ENCODE data around the gene CD93.

The CD93 gene

DNA sequence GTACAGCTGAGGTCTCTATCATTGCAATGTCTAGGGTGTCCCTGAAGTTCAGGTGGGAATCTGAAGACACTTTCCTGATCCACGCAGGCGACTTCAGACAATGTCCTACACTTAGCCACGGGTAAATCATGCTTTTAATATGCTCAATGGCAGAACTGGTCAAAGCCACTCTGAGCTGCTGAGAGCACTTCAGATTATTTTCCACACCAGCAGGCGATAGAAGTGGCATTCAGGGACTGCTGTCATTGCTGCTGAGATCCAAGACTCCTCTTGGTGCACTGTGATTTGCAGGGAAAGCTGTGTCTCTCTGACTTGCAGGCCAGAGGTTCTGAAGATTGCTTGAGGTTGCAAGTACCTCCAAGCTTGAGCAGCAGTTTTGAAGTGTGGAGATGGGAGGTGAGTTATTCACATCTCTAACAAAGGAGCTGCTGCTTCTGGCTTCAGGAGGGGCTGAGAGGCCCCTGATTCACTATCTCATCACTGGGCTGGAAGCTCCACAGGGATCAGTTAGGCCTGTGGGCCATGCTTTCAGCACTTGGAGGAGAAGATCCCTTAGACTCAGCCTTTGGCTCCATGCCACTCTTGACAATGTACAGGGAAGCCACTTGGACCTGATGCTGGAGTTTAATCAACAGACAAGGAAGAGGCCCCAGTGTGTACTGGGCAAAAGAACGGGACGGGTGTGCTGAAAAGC is 53.9 kb downstream of the CD93 start:
- no peak for TF ChIP-seq PPARA (CRISPR knock-in tag; IDR thresholded peaks at IDR 0.05; ENCODE audit: borderline replicate concordance)
- no peak for TF ChIP-seq BACH2 (CRISPR knock-in tag; IDR thresholded peaks at IDR 0.05; ENCODE audit: borderline replicate concordance)
- no peak for TF ChIP-seq RARB (CRISPR knock-in tag; IDR thresholded peaks at IDR 0.05)
- TF ChIP-seq ZFP30 (CRISPR knock-in tag; IDR thresholded peaks at IDR 0.05) = no peak
- TF ChIP-seq ZC3H10 (CRISPR knock-in tag; IDR thresholded peaks at IDR 0.05) = no peak
- no peak for TF ChIP-seq ESRRG (CRISPR knock-in tag; IDR thresholded peaks at IDR 0.05)
- TF ChIP-seq, protein P1, sequence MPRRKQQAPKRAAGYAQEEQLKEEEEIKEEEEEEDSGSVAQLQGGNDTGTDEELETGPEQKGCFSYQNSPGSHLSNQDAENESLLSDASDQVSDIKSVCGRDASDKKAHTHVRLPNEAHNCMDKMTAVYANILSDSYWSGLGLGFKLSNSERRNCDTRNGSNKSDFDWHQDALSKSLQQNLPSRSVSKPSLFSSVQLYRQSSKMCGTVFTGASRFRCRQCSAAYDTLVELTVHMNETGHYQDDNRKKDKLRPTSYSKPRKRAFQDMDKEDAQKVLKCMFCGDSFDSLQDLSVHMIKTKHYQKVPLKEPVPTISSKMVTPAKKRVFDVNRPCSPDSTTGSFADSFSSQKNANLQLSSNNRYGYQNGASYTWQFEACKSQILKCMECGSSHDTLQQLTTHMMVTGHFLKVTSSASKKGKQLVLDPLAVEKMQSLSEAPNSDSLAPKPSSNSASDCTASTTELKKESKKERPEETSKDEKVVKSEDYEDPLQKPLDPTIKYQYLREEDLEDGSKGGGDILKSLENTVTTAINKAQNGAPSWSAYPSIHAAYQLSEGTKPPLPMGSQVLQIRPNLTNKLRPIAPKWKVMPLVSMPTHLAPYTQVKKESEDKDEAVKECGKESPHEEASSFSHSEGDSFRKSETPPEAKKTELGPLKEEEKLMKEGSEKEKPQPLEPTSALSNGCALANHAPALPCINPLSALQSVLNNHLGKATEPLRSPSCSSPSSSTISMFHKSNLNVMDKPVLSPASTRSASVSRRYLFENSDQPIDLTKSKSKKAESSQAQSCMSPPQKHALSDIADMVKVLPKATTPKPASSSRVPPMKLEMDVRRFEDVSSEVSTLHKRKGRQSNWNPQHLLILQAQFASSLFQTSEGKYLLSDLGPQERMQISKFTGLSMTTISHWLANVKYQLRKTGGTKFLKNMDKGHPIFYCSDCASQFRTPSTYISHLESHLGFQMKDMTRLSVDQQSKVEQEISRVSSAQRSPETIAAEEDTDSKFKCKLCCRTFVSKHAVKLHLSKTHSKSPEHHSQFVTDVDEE (CRISPR knock-in tag; IDR thresholded peaks at IDR 0.05) = no peak
- TF ChIP-seq CSDC2 (CRISPR knock-in tag; IDR thresholded peaks at IDR 0.05) = no peak
- TF ChIP-seq ZNF8 (CRISPR knock-in tag; IDR thresholded peaks at IDR 0.05) = no peak
- no peak for TF ChIP-seq ISL1 (CRISPR knock-in tag; IDR thresholded peaks at IDR 0.05)
- TF ChIP-seq TOX (CRISPR knock-in tag; IDR thresholded peaks at IDR 0.05; ENCODE audit: borderline replicate concordance) = no peak
- no peak for TF ChIP-seq ZFP3 (CRISPR knock-in tag; IDR thresholded peaks at IDR 0.05)
- TF ChIP-seq, protein P2, sequence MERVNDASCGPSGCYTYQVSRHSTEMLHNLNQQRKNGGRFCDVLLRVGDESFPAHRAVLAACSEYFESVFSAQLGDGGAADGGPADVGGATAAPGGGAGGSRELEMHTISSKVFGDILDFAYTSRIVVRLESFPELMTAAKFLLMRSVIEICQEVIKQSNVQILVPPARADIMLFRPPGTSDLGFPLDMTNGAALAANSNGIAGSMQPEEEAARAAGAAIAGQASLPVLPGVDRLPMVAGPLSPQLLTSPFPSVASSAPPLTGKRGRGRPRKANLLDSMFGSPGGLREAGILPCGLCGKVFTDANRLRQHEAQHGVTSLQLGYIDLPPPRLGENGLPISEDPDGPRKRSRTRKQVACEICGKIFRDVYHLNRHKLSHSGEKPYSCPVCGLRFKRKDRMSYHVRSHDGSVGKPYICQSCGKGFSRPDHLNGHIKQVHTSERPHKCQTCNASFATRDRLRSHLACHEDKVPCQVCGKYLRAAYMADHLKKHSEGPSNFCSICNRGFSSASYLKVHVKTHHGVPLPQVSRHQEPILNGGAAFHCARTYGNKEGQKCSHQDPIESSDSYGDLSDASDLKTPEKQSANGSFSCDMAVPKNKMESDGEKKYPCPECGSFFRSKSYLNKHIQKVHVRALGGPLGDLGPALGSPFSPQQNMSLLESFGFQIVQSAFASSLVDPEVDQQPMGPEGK (CRISPR knock-in tag; IDR thresholded peaks at IDR 0.05; ENCODE audit: borderline replicate concordance) = no peak
- no peak for TF ChIP-seq OSR1 (CRISPR knock-in tag; IDR thresholded peaks at IDR 0.05)
- TF ChIP-seq GLIS3 (CRISPR knock-in tag; IDR thresholded peaks at IDR 0.05) = no peak
- TF ChIP-seq, protein P3, sequence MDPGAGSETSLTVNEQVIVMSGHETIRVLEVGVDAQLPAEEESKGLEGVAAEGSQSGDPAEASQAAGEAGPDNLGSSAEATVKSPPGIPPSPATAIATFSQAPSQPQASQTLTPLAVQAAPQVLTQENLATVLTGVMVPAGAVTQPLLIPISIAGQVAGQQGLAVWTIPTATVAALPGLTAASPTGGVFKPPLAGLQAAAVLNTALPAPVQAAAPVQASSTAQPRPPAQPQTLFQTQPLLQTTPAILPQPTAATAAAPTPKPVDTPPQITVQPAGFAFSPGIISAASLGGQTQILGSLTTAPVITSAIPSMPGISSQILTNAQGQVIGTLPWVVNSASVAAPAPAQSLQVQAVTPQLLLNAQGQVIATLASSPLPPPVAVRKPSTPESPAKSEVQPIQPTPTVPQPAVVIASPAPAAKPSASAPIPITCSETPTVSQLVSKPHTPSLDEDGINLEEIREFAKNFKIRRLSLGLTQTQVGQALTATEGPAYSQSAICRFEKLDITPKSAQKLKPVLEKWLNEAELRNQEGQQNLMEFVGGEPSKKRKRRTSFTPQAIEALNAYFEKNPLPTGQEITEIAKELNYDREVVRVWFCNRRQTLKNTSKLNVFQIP (CRISPR knock-in tag; IDR thresholded peaks at IDR 0.05; ENCODE audit: borderline replicate concordance, low read depth) = no peak
- TF ChIP-seq, protein P4, sequence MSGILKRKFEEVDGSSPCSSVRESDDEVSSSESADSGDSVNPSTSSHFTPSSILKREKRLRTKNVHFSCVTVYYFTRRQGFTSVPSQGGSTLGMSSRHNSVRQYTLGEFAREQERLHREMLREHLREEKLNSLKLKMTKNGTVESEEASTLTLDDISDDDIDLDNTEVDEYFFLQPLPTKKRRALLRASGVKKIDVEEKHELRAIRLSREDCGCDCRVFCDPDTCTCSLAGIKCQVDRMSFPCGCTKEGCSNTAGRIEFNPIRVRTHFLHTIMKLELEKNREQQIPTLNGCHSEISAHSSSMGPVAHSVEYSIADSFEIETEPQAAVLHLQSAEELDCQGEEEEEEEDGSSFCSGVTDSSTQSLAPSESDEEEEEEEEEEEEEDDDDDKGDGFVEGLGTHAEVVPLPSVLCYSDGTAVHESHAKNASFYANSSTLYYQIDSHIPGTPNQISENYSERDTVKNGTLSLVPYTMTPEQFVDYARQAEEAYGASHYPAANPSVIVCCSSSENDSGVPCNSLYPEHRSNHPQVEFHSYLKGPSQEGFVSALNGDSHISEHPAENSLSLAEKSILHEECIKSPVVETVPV (CRISPR knock-in tag; IDR thresholded peaks at IDR 0.05) = no peak
- TF ChIP-seq ZNF565 (CRISPR knock-in tag; conservative IDR thresholded peaks at IDR 0.05; ENCODE audit: low read depth) = no peak

DNA sequence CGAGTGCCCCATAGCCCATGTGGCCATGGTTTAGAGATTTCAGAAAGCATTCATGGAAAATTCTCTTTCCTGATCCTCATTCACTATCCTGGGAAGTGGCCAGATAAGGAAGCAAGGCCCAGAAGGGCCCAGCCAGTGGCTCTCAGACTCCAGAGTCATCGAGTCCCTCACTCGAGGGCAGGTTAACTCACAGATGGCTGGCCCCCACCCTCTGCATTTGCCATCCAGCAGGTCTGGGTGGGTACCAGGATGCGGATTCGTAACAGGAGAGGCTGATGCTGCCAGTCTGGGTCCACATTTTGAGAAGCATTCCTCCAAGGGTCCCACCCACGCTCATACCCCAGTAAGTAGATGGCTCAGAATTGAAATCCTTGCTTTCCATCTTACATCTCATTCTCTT is 54.8 kb downstream of the CD93 start:
- no peak for TF ChIP-seq ZNF565 (CRISPR knock-in tag; conservative IDR thresholded peaks at IDR 0.05; ENCODE audit: low read depth)
- TF ChIP-seq ZNF70 (CRISPR knock-in tag; IDR thresholded peaks at IDR 0.05) = no peak
- TF ChIP-seq, protein P3 (CRISPR knock-in tag; IDR thresholded peaks at IDR 0.05; ENCODE audit: borderline replicate concordance, low read depth) = no peak
- no peak for TF ChIP-seq ZFP3 (CRISPR knock-in tag; IDR thresholded peaks at IDR 0.05)
- TF ChIP-seq GLIS3 (CRISPR knock-in tag; IDR thresholded peaks at IDR 0.05) = no peak
- TF ChIP-seq OSR1 (CRISPR knock-in tag; IDR thresholded peaks at IDR 0.05) = no peak
- no peak for TF ChIP-seq ZC3H10 (CRISPR knock-in tag; IDR thresholded peaks at IDR 0.05)
- no peak for TF ChIP-seq ESRRG (CRISPR knock-in tag; IDR thresholded peaks at IDR 0.05)
- TF ChIP-seq ZFP30 (CRISPR knock-in tag; IDR thresholded peaks at IDR 0.05) = no peak
- TF ChIP-seq, protein P4 (CRISPR knock-in tag; IDR thresholded peaks at IDR 0.05) = no peak
- TF ChIP-seq ISL1 (CRISPR knock-in tag; IDR thresholded peaks at IDR 0.05) = no peak
- TF ChIP-seq, protein P2 (CRISPR knock-in tag; IDR thresholded peaks at IDR 0.05; ENCODE audit: borderline replicate concordance) = no peak
- TF ChIP-seq PPARA (CRISPR knock-in tag; IDR thresholded peaks at IDR 0.05; ENCODE audit: borderline replicate concordance) = no peak
- no peak for TF ChIP-seq ZNF8 (CRISPR knock-in tag; IDR thresholded peaks at IDR 0.05)
- TF ChIP-seq SNAI2 (CRISPR knock-in tag; IDR thresholded peaks at IDR 0.05) = no peak
- no peak for ATAC-seq

More for the DNA sequence above, 53.9 kb downstream of the CD93 start:
- no peak for ATAC-seq
